K562 (cell line): ENCODE results near the gene EFHC1. TPM values are rescaled to one million over a fixed set of nuclear protein-coding genes. Genes with fewer than 3 reads are reported as not detected.

Experiments
- BACH1 ChIP-seq: fragments of 200-800 bp; sonication (Bioruptor generic); IDR thresholded peaks from 2 replicates; pipeline ENCODE4 v1.6.1; 2016; ENCODE audit warnings: missing genetic modification characterization, missing compliant biosample characterization
- CEBPB ChIP-seq: fragments of 450-650 bp; IDR thresholded peaks from 2 replicates; pipeline ENCODE4 v1.6.1; 2016; ENCODE audit warnings: missing genetic modification characterization, missing compliant biosample characterization
- CREBBP ChIP-seq: IDR thresholded peaks from one replicate; pipeline ENCODE4 v1.6.1; 2012; ENCODE audit warnings: low read depth, mild to moderate bottlenecking, control low read depth, inconsistent platforms, low read length
- DACH1 ChIP-seq: fragments of 450-650 bp; IDR thresholded peaks from 2 replicates; pipeline ENCODE4 v1.6.1; 2018; ENCODE audit not compliant: partially characterized antibody
- ETV1 ChIP-seq: fragments of 450-650 bp; conservative IDR thresholded peaks from 2 replicates; pipeline ENCODE4 v1.6.1; 2016; ENCODE audit warnings: missing genetic modification characterization, control low read depth, low read depth, missing compliant biosample characterization
- ETV5 ChIP-seq: sonication (generic); formaldehyde crosslinking; IDR thresholded peaks from 2 replicates; pipeline ENCODE4 v1.4.0; 2020; ENCODE audit warnings: low read depth, mild to moderate bottlenecking, missing genetic modification reagents
- ETV6 ChIP-seq, 3 experiments: fragments of 150-350 bp in 1 of 3; sonication (generic) in 1 of 3; formaldehyde crosslinking in 1 of 3; IDR thresholded peaks; 2 replicates each; pipeline versions ENCODE4 v1.6.1 to v1.8.0; 2014 to 2022; ENCODE audit warnings: borderline replicate concordance in 2 of 3, low read depth in 2 of 3, antibody characterized with exemption in 1 of 3, low read length in 1 of 3, mild to moderate bottlenecking in 1 of 3, missing genetic modification reagents in 1 of 3
- GABPA ChIP-seq: fragments of 200-800 bp; sonication (Bioruptor generic); conservative IDR thresholded peaks from 2 replicates; pipeline ENCODE4 v1.6.1; 2016; ENCODE audit warnings: low read depth, missing genetic modification characterization, missing compliant biosample characterization
- GMEB1 ChIP-seq: fragments of 250-450 bp; sonication (Bioruptor Pico); IDR thresholded peaks from 2 replicates; pipeline ENCODE4 v1.4.0; 2020; ENCODE audit warnings: mild to moderate bottlenecking
- HMBOX1 ChIP-seq: sonication (generic); IDR thresholded peaks from 2 replicates; pipeline ENCODE4 v1.6.1; 2016
- MBD2 ChIP-seq: sonication (generic); IDR thresholded peaks from 2 replicates; pipeline ENCODE4 v1.6.1; 2016; ENCODE audit warnings: low read depth, borderline replicate concordance
- MIER1 ChIP-seq: fragments of 450-650 bp; IDR thresholded peaks from 2 replicates; pipeline ENCODE4 v1.6.1; 2016; ENCODE audit warnings: antibody characterized with exemption, mild to moderate bottlenecking, low read depth
- NCOR1 ChIP-seq: fragments of 450-650 bp; IDR thresholded peaks from 2 replicates; pipeline ENCODE4 v1.6.1; 2016; ENCODE audit warnings: mild to moderate bottlenecking, moderate library complexity
- NFIC ChIP-seq: fragments of 450-650 bp; IDR thresholded peaks from 2 replicates; pipeline ENCODE4 v1.6.1; 2017; ENCODE audit warnings: mild to moderate bottlenecking, inconsistent platforms
- NR4A1 ChIP-seq, 2 experiments: fragments of 250-450 bp in 1 of 2; fragments of 450-650 bp in 1 of 2; sonication (Bioruptor Pico) in 1 of 2; IDR thresholded peaks; 2 replicates each; pipeline versions ENCODE4 v1.4.0 to v1.6.1; 2016 to 2020; ENCODE audit warnings: mild to moderate bottlenecking in 2 of 2, missing compliant biosample characterization in 1 of 2, missing genetic modification characterization in 1 of 2, moderate library complexity in 1 of 2
- PHF20 ChIP-seq: fragments of 450-650 bp; IDR thresholded peaks from 2 replicates; pipeline ENCODE4 v1.6.1; 2018; ENCODE audit not compliant: partially characterized antibody
- RFX1 ChIP-seq: fragments of 450-650 bp; IDR thresholded peaks from 2 replicates; pipeline ENCODE4 v1.6.1; 2016; ENCODE audit warnings: mild to moderate bottlenecking, moderate library complexity
- SAP30 ChIP-seq: fragments of 200-600 bp; sonication (generic); IDR thresholded peaks from 2 replicates; pipeline ENCODE4 v1.6.1; 2012; ENCODE audit warnings: borderline replicate concordance, low read depth, mild to moderate bottlenecking, moderate library complexity, low read length, control low read depth, inconsistent platforms; ENCODE audit not compliant: insufficient read depth, poor library complexity, severe bottlenecking
- THRAP3 ChIP-seq: fragments of 450-650 bp; IDR thresholded peaks from 2 replicates; pipeline ENCODE4 v1.6.1; 2016; ENCODE audit warnings: mild to moderate bottlenecking, inconsistent platforms, borderline replicate concordance
- ZNF140 ChIP-seq: fragments of 250-450 bp; sonication (Bioruptor Pico); IDR thresholded peaks from 2 replicates; pipeline ENCODE4 v1.8.0; 2021; ENCODE audit warnings: moderate library complexity, mild to moderate bottlenecking, inconsistent platforms
- ZNF253 ChIP-seq: fragments of 250-450 bp; sonication (Bioruptor Pico); conservative IDR thresholded peaks from 2 replicates; pipeline ENCODE4 v1.6.1; 2021; ENCODE audit warnings: mild to moderate bottlenecking
- polyA plus RNA-seq, 8 experiments: library from polyadenylated mRNA; depleted of rRNA in 4 of 8; stranded (reverse) in 5 of 8; unstranded in 3 of 8; fragments of >200 nt; fragmentation: Nextera tagmentation in 2 of 8; fragmentation: Illumina TruSeq in 1 of 8; extraction: Ambion mirVana in 2 of 8; extraction: Trizol in 1 of 8; gene quantifications; 2 replicates each; pipeline versions ENCODE4 v1.2.1 to v1.2.3, GENCODE V29; 2011 to 2014; ENCODE audit warnings: inconsistent platforms in 1 of 8, missing spikeins in 1 of 8
- total RNA-seq, 7 experiments: library from RNA; depleted of rRNA in 6 of 7; stranded (reverse); fragments of >200 nt in 6 of 7; fragmentation: Illumina TruSeq in 2 of 7; extraction: Trizol in 2 of 7; gene quantifications; 2 replicates each; pipeline versions ENCODE4 v1.2.1 to v1.2.3, GENCODE V29; 2011 to 2021; ENCODE audit warnings: low replicate concordance in 1 of 7
- TF ChIP-seq, protein P1 (sequence below): fragments of 450-650 bp; IDR thresholded peaks from 2 replicates; pipeline ENCODE4 v1.6.1; 2016
- TF ChIP-seq, protein P2 (sequence below): IDR thresholded peaks from 2 replicates; pipeline ENCODE4 v1.6.1; 2012; ENCODE audit warnings: low read depth, low read length, improper control_type of control experiment, borderline replicate concordance

The EFHC1 gene
- total and polyA plus RNA-seq, 9 of the 15 experiments (the other 6 are each of a cell fraction or from before 2014, with no cell fraction given), result 9.5 to 31.0 (median 14.9) TPM

- TF ChIP-seq ZNF253 (CRISPR knock-in tag), result no peak
- TF ChIP-seq ETV6 (IDR thresholded peaks at IDR 0.05; ENCODE audit: borderline replicate concordance in 1 of 2, low read depth in 2 of 2, low read length in 1 of 2), result peak; percentile 88 to 95
- TF ChIP-seq ETV6 (CRISPR knock-in tag; IDR thresholded peaks at IDR 0.05; ENCODE audit: borderline replicate concordance), result no peak
- TF ChIP-seq CEBPB (tag), result peak; percentile 85
- peak; percentile 98 for TF ChIP-seq HMBOX1
- TF ChIP-seq NFIC, result peak; percentile 49
- peak; percentile 50 for TF ChIP-seq ETV1 (tag)
- no peak for TF ChIP-seq ZNF140 (CRISPR knock-in tag)
- no peak for TF ChIP-seq MIER1
- peak; percentile 20; the same call in 1 of the 2 replicates for TF ChIP-seq NCOR1
- no peak for TF ChIP-seq THRAP3
- TF ChIP-seq, protein P1, sequence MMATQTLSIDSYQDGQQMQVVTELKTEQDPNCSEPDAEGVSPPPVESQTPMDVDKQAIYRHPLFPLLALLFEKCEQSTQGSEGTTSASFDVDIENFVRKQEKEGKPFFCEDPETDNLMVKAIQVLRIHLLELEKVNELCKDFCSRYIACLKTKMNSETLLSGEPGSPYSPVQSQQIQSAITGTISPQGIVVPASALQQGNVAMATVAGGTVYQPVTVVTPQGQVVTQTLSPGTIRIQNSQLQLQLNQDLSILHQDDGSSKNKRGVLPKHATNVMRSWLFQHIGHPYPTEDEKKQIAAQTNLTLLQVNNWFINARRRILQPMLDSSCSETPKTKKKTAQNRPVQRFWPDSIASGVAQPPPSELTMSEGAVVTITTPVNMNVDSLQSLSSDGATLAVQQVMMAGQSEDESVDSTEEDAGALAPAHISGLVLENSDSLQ, result peak; percentile 65
- TF ChIP-seq, protein P2, sequence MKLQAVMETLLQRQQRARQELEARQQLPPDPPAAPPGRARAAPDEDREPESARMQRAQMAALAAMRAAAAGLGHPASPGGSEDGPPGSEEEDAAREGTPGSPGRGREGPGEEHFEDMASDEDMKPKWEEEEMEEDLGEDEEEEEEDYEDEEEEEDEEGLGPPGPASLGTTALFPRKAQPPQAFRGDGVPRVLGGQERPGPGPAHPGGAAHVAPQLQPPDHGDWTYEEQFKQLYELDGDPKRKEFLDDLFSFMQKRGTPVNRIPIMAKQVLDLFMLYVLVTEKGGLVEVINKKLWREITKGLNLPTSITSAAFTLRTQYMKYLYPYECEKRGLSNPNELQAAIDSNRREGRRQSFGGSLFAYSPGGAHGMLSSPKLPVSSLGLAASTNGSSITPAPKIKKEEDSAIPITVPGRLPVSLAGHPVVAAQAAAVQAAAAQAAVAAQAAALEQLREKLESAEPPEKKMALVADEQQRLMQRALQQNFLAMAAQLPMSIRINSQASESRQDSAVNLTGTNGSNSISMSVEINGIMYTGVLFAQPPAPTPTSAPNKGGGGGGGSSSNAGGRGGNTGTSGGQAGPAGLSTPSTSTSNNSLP, result peak; percentile 70; the same call in 1 of the 2 replicates
- TF ChIP-seq BACH1 (tag), result no peak
- TF ChIP-seq CREBBP, result no peak
- TF ChIP-seq ETV5 (CRISPR knock-in tag), result peak; percentile 61
- TF ChIP-seq DACH1, result peak; percentile 67
- no peak for TF ChIP-seq MBD2
- TF ChIP-seq SAP30, result no peak
- no peak for TF ChIP-seq PHF20
- no peak for TF ChIP-seq GMEB1
- TF ChIP-seq RFX1, result peak; percentile 97
- TF ChIP-seq GABPA, result peak; percentile 62
- no peak for TF ChIP-seq NR4A1 (CRISPR knock-in tag; IDR thresholded peaks at IDR 0.05)
- no peak for TF ChIP-seq NR4A1 (tag; IDR thresholded peaks at IDR 0.05)
Observed at GRCh38 chr6:52482903-52483670, 62.9 kb downstream of the EFHC1 start (continued).
